Type B pancreatic cell (in vitro differentiated cells): ENCODE results near the gene CPNE2. TPM values are rescaled to one million over a fixed set of nuclear protein-coding genes. Genes with fewer than 3 reads are reported as not detected.
"Not testable (repeated sequence)": the region's sequence is repeated elsewhere in the genome, so short reads cannot be mapped to it uniquely, and the experiment has no call there.

Experiments
- DNase-seq: peaks from one replicate; pipeline ENCODE4 v3.0.0; 2021; ENCODE audit warnings: mixed read lengths; ENCODE audit not compliant: unreplicated experiment; ENCODE audit errors: extremely low spot score
- H3K27ac Mint-ChIP-seq: 2 replicates; pipeline ENCODE4 v1.8.0; 2021; ENCODE audit warnings: mild to moderate bottlenecking, mixed read lengths
- H3K27me3 Mint-ChIP-seq: 2 replicates; pipeline ENCODE4 v1.8.0; 2021; ENCODE audit warnings: mixed read lengths
- H3K36me3 Mint-ChIP-seq: 2 replicates; pipeline ENCODE4 v1.8.0; 2021; ENCODE audit warnings: mixed read lengths
- H3K4me1 Mint-ChIP-seq: one replicate; pipeline ENCODE4 v1.8.0; 2021; ENCODE audit warnings: mixed read lengths; ENCODE audit not compliant: unreplicated experiment
- H3K4me3 Mint-ChIP-seq: 2 replicates; pipeline ENCODE4 v1.8.0; 2021; ENCODE audit warnings: mild to moderate bottlenecking, mixed read lengths
- H3K9me3 Mint-ChIP-seq: 2 replicates; pipeline ENCODE4 v1.8.0; 2021; ENCODE audit warnings: mixed read lengths
- CTCF ChIP-seq: fragments of 200-600 bp; sonication (generic); conservative IDR thresholded peaks from 2 replicates; pipeline ENCODE4 v1.5.0; 2021; ENCODE audit warnings: antibody characterized with exemption, mild to moderate bottlenecking
- total RNA-seq: library from RNA; stranded (reverse); gene quantifications from 2 replicates; pipeline ENCODE4 v1.2.1, GENCODE V29; 2021; ENCODE audit warnings: low replicate concordance

Gene CPNE2
- total RNA-seq, 1 donor from 2014 or later: 28.8 TPM

DNA sequence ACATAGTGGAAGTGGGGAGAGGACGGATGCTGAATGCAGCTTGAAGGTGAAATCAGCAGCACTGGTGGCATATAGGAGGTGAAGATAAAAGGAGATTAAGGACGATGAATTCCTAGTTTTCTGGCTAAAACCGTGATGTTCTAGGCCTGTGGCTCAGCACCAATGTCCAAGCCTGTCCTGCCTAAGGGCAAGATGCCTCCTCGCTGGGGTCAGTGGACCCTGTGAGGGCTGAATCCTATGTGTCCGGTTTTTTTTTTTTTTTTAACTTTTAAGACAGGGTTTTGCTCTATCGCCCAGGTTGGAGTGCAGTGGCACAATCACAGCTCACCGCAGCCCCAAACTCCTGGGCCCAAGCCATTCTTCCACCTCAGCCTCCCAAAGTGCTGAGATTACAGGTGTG lies 12.8 kb downstream of the CPNE2 start:
- no peaks in the 10 kb centered on the region for H3K36me3 Mint-ChIP-seq
- no peak for TF ChIP-seq CTCF
- H3K27me3 Mint-ChIP-seq: no peaks in the 10 kb centered on the region
- H3K4me1 Mint-ChIP-seq: peaks cover 30% of the 10 kb centered on the region
- no peak overlapping the region for H3K4me3 Mint-ChIP-seq
- no peaks in the 10 kb centered on the region for H3K9me3 Mint-ChIP-seq
- no peak overlapping the region for H3K27ac Mint-ChIP-seq
- DNase-seq: no peak

GRCh38 chr16:57106767-57107166 lies 14.4 kb downstream of the CPNE2 start:
- no peak overlapping the region for H3K4me3 Mint-ChIP-seq
- no peak overlapping the region for H3K27ac Mint-ChIP-seq
- no peaks in the 10 kb centered on the region for H3K27me3 Mint-ChIP-seq
- no peaks in the 10 kb centered on the region for H3K9me3 Mint-ChIP-seq
- TF ChIP-seq CTCF: no peak
- H3K36me3 Mint-ChIP-seq: no peaks in the 10 kb centered on the region
- peaks cover 30% of the 10 kb centered on the region for H3K4me1 Mint-ChIP-seq
- no peak for DNase-seq

GRCh38 chr16:57107321-57107922 lies 15.0 kb downstream of the CPNE2 start:
- Mint-ChIP-seq H3K4me1 (peaks cover 30% of the 10 kb centered on the region), H3K36me3 (no peaks in the 10 kb centered on the region), H3K27me3 (no peaks in the 10 kb centered on the region), H3K27ac (no peak overlapping the region), H3K4me3 (no peak overlapping the region), H3K9me3 (no peaks in the 10 kb centered on the region)
- DNase-seq: no peak
- no peak for TF ChIP-seq CTCF

DNA sequence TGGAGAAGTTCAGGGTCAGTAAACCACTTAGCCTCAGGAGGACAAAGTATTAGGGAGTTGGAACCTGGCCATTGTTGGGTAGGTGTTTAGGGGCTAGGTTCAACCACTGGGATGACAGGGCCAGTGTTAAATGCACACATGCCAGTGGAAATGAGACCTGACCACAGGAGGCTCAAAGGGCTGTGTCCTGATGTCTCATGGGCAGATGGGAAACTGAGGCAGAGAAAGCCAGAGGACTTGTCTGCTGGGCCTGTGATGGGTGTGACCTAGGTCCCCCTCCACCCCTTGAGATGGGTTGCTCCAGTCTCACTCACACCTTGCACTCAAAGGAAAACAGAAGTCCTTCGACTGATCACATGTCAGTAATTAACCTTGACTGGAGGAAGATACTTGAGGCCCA lies 16.0 kb downstream of the CPNE2 start:
- TF ChIP-seq CTCF: no peak
- no peak for DNase-seq
- peaks cover 25% of the 10 kb centered on the region for H3K4me1 Mint-ChIP-seq
- no peaks in the 10 kb centered on the region for H3K27me3 Mint-ChIP-seq
- H3K4me3 Mint-ChIP-seq: no peak overlapping the region
- no peaks in the 10 kb centered on the region for H3K9me3 Mint-ChIP-seq
- H3K27ac Mint-ChIP-seq: no peak overlapping the region
- no peaks in the 10 kb centered on the region for H3K36me3 Mint-ChIP-seq

DNA sequence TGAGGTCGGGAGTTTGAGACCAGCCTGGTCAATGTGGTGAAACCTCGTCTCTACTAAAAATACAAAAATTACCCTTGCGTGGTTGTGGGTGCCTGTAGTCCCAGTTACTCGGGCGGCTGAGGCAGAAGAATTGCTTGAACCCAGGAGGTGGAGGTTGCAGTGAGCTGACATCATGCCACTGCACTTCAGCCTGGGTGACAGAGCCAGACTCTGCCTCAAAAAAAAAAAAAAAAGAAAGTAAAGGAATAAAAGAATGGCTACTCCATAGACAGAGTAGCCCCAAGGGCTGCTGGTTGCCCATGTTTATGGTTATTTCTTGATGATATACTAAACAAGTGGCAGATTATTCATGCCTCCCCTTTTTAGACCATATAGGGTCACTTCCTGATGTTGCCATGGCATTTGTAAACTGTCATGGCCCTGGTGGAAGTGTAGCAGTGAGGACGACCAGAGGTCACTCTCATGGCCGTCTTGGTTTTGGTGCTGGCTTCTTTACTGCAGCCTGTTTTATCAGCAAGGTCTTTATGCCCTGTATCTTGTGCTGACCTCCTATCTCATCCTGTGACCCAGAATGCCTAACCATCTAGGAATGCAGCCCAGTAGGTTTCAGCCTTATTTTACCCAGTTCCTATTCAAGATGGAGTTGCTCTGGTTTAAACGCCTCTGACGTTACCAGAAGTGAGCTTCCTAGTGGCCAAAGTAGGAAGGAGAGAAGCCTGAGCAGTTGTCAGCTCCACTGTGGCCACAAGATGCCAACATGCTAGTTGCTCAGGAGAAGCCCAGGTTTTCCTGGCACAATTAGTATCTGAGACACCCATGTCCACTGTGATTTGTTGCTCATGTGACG lies 17.1 kb downstream of the CPNE2 start:
- H3K27me3 Mint-ChIP-seq, H3K36me3 Mint-ChIP-seq, DNase-seq, H3K9me3 Mint-ChIP-seq, H3K4me3 Mint-ChIP-seq, H3K27ac Mint-ChIP-seq: not testable (repeated sequence)
- H3K4me1 Mint-ChIP-seq: peaks cover 20% of the 10 kb centered on the region

GRCh38 chr16:57110937-57111336 lies 18.6 kb downstream of the CPNE2 start:
- Mint-ChIP-seq H3K36me3 (no peaks in the 10 kb centered on the region), H3K4me1 (peaks cover 17% of the 10 kb centered on the region), H3K27ac (no peak overlapping the region), H3K4me3 (no peak overlapping the region), H3K9me3 (no peaks in the 10 kb centered on the region), H3K27me3 (no peaks in the 10 kb centered on the region)
- no peak for DNase-seq
- no peak for TF ChIP-seq CTCF
